K562 (cell line): ENCODE measurements around the gene PPM1H. TPM values are rescaled to one million over a fixed set of nuclear protein-coding genes. Genes with fewer than 3 reads are reported as not detected.

Experiments used
- ARID3A ChIP-seq: IDR thresholded peaks from 2 replicates; pipeline ENCODE4 v1.6.1; 2012; ENCODE audit warnings: low read depth, low read length, improper control_type of control experiment, borderline replicate concordance
- BRD9 ChIP-seq: fragments of 450-650 bp; IDR thresholded peaks from 2 replicates; pipeline ENCODE4 v1.6.1; 2018; ENCODE audit warnings: low read depth; ENCODE audit not compliant: partially characterized antibody
- FOXA3 ChIP-seq, 2 experiments: fragments of 450-650 bp in 1 of 2; sonication (generic) in 1 of 2; formaldehyde crosslinking; IDR thresholded peaks in 1 of 2; conservative IDR thresholded peaks in 1 of 2; 2 replicates each; pipeline versions ENCODE4 v1.4.0 to v1.8.0; 2020 to 2022; ENCODE audit warnings: mild to moderate bottlenecking in 2 of 2, missing genetic modification reagents in 1 of 2
- GTF2A2 ChIP-seq: IDR thresholded peaks from 2 replicates; pipeline ENCODE4 v1.6.1; 2016; ENCODE audit warnings: mild to moderate bottlenecking, missing genetic modification characterization, missing compliant biosample characterization
- HDAC3 ChIP-seq: fragments of 450-650 bp; IDR thresholded peaks from 2 replicates; pipeline ENCODE4 v1.6.1; 2018; ENCODE audit warnings: borderline replicate concordance, mild to moderate bottlenecking, moderate library complexity; ENCODE audit not compliant: partially characterized antibody
- MNT ChIP-seq, 2 experiments: fragments of 450-650 bp; conservative IDR thresholded peaks; 2 replicates each; pipeline ENCODE4 v1.6.1; 2017; ENCODE audit warnings: mild to moderate bottlenecking in 2 of 2, moderate library complexity in 2 of 2
- NFATC3 ChIP-seq: fragments of 450-650 bp; IDR thresholded peaks from 2 replicates; pipeline ENCODE4 v1.6.1; 2017; ENCODE audit warnings: mild to moderate bottlenecking
- PCBP2 ChIP-seq: fragments of 200-400 bp; formaldehyde crosslinking; IDR thresholded peaks from 2 replicates; pipeline ENCODE4 v1.6.1; 2018; ENCODE audit warnings: low read length, low read depth, mild to moderate bottlenecking, moderate library complexity; ENCODE audit not compliant: poor library complexity, severe bottlenecking
- POLR2H ChIP-seq: IDR thresholded peaks from 2 replicates; pipeline ENCODE4 v1.6.1; 2016; ENCODE audit warnings: missing genetic modification characterization, low read depth, mild to moderate bottlenecking, control low read depth, missing compliant biosample characterization, moderate library complexity
- SAP30 ChIP-seq: fragments of 200-600 bp; sonication (generic); IDR thresholded peaks from 2 replicates; pipeline ENCODE4 v1.6.1; 2012; ENCODE audit warnings: borderline replicate concordance, low read depth, mild to moderate bottlenecking, moderate library complexity, low read length, control low read depth, inconsistent platforms; ENCODE audit not compliant: insufficient read depth, poor library complexity, severe bottlenecking
- SIN3B ChIP-seq: fragments of 450-650 bp; IDR thresholded peaks from 2 replicates; pipeline ENCODE4 v1.6.1; 2017; ENCODE audit warnings: low read depth, mild to moderate bottlenecking, moderate library complexity
- TAF9B ChIP-seq: fragments of 450-650 bp; IDR thresholded peaks from 2 replicates; pipeline ENCODE4 v1.6.1; 2018; ENCODE audit warnings: mild to moderate bottlenecking; ENCODE audit not compliant: partially characterized antibody
- TCF7L2 ChIP-seq: fragments of 150-350 bp; IDR thresholded peaks from 2 replicates; pipeline ENCODE4 v1.6.1; 2016; ENCODE audit warnings: low read depth, mild to moderate bottlenecking, low read length, moderate library complexity
- THAP7 ChIP-seq: fragments of 250-450 bp; sonication (Bioruptor Pico); IDR thresholded peaks from 2 replicates; pipeline ENCODE4 v1.5.0; 2021
- VEZF1 ChIP-seq: fragments of 200-800 bp; sonication (Bioruptor generic); IDR thresholded peaks from 2 replicates; pipeline ENCODE4 v1.6.1; 2017; ENCODE audit warnings: missing genetic modification characterization, missing compliant biosample characterization
- ZNF140 ChIP-seq: fragments of 250-450 bp; sonication (Bioruptor Pico); IDR thresholded peaks from 2 replicates; pipeline ENCODE4 v1.8.0; 2021; ENCODE audit warnings: moderate library complexity, mild to moderate bottlenecking, inconsistent platforms
- ZNF354B ChIP-seq: fragments of 250-450 bp; sonication (Bioruptor Pico); IDR thresholded peaks from 2 replicates; pipeline ENCODE4 v1.4.0; 2020
- ZNF717 ChIP-seq: fragments of 250-450 bp; sonication (Bioruptor Pico); IDR thresholded peaks from 2 replicates; pipeline ENCODE4 v1.5.0; 2021
- polyA plus RNA-seq, 8 experiments: library from polyadenylated mRNA; depleted of rRNA in 4 of 8; stranded (reverse) in 5 of 8; unstranded in 3 of 8; fragments of >200 nt; fragmentation: Nextera tagmentation in 2 of 8; fragmentation: Illumina TruSeq in 1 of 8; extraction: Ambion mirVana in 2 of 8; extraction: Trizol in 1 of 8; gene quantifications; 2 replicates each; pipeline versions ENCODE4 v1.2.1 to v1.2.3, GENCODE V29; 2011 to 2014; ENCODE audit warnings: inconsistent platforms in 1 of 8, missing spikeins in 1 of 8
- total RNA-seq, 7 experiments: library from RNA; depleted of rRNA in 6 of 7; stranded (reverse); fragments of >200 nt in 6 of 7; fragmentation: Illumina TruSeq in 2 of 7; extraction: Trizol in 2 of 7; gene quantifications; 2 replicates each; pipeline versions ENCODE4 v1.2.1 to v1.2.3, GENCODE V29; 2011 to 2021; ENCODE audit warnings: low replicate concordance in 1 of 7

PPM1H gene
- total and polyA plus RNA-seq, 9 of the 15 experiments (the other 6 are each of a cell fraction or from before 2014, with no cell fraction given), result 5.3 to 29.3 (median 11.3) TPM

GRCh38 chr12:62760779-62761178 lies 174.2 kb downstream of the PPM1H start (continued):
- TF ChIP-seq VEZF1 (CRISPR knock-in tag), result no peak
- TF ChIP-seq HDAC3, result no peak
- TF ChIP-seq ZNF140 (CRISPR knock-in tag), result no peak
- no peak for TF ChIP-seq NFATC3
- TF ChIP-seq ZNF717 (CRISPR knock-in tag), result no peak
- no peak for TF ChIP-seq THAP7
- no peak for TF ChIP-seq GTF2A2
- no peak for TF ChIP-seq BRD9
- TF ChIP-seq TAF9B, result no peak
- no peak for TF ChIP-seq SIN3B
- TF ChIP-seq POLR2H (tag), result no peak
- no peak for TF ChIP-seq ARID3A
- 0 out of 4 replicates have a peak, but pooled peaks of 1 of the 2 experiments have one; percentile 37 for TF ChIP-seq MNT (conservative IDR thresholded peaks at IDR 0.05)
- TF ChIP-seq SAP30, result no peak
- no peak for TF ChIP-seq TCF7L2
- TF ChIP-seq PCBP2, result no peak
- no peak for TF ChIP-seq ZNF354B (CRISPR knock-in tag)
- peak in 1 of 2 experiments; percentile 93; a peak in 2 of 4 replicates for TF ChIP-seq FOXA3 (CRISPR knock-in tag; conservative IDR thresholded peaks at IDR 0.05 in 1 of 2, IDR thresholded peaks at IDR 0.05 in 1 of 2)
